Measurements from ENCODE around the gene WIPF3. TPM values are rescaled to one million over a fixed set of nuclear protein-coding genes. Genes with fewer than 3 reads are reported as not detected.

Gene WIPF3
- total and polyA plus RNA-seq, 4 donors: 0.20 to 2.8 (median 0.29) TPM

DNA sequence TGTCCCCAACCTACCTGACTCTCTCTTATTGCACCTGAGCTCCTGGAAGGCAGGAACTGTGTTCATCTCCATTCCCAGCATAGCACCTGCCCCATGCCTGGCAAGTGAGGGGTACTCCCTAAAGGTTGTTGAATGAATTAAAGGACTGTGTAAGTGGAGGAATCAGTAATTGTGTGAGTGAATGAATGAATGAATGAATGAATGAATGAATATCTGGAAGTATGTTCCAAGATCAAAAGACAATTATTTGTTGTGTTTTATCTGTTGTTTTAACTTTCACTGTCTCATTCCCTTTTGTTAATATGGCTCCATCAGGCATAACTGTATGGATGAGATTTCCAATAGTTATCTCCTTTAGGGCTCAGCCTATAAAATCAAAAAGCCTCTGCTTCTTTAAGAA lies 4.0 kb downstream of the WIPF3 start:
- Histone ChIP-seq H3K36me3 (ENCODE audit: control insufficient read depth in 4 of 4, insufficient read depth in 4 of 4, low read length in 4 of 4) (no peaks in the 10 kb centered on the region), H3K4me1 (ENCODE audit: control insufficient read depth in 5 of 5, insufficient read depth in 5 of 5, low read length in 5 of 5) (peaks cover 0 to 11% (median 0%) of the 10 kb centered on the region in 5 donors), H3K9me3 (ENCODE audit: control insufficient read depth in 4 of 4, insufficient read depth in 3 of 4, low read length in 3 of 4) (no peaks in the 10 kb centered on the region), H3K4me3 (no peak overlapping the region), H3K27ac (ENCODE audit: low read depth in 1 of 2, low read length in 1 of 2) (no peak overlapping the region), H3K27me3 (ENCODE audit: control insufficient read depth in 3 of 3, insufficient read depth in 3 of 3, low read length in 2 of 3) (peaks cover 9 to 84% (median 69%) of the 10 kb centered on the region in 3 donors), H3K9ac (ENCODE audit: insufficient read depth in 1 of 2, low read length in 2 of 2) (no peak overlapping the region)
- ATAC-seq (ENCODE audit: insufficient read depth, low FRiP score) (no peak), DNase-seq (no peak)
- TF ChIP-seq, protein P1, sequence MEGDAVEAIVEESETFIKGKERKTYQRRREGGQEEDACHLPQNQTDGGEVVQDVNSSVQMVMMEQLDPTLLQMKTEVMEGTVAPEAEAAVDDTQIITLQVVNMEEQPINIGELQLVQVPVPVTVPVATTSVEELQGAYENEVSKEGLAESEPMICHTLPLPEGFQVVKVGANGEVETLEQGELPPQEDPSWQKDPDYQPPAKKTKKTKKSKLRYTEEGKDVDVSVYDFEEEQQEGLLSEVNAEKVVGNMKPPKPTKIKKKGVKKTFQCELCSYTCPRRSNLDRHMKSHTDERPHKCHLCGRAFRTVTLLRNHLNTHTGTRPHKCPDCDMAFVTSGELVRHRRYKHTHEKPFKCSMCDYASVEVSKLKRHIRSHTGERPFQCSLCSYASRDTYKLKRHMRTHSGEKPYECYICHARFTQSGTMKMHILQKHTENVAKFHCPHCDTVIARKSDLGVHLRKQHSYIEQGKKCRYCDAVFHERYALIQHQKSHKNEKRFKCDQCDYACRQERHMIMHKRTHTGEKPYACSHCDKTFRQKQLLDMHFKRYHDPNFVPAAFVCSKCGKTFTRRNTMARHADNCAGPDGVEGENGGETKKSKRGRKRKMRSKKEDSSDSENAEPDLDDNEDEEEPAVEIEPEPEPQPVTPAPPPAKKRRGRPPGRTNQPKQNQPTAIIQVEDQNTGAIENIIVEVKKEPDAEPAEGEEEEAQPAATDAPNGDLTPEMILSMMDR (IDR thresholded peaks at IDR 0.05; ENCODE audit: control extremely low read depth, extremely low read depth): no peak

DNA sequence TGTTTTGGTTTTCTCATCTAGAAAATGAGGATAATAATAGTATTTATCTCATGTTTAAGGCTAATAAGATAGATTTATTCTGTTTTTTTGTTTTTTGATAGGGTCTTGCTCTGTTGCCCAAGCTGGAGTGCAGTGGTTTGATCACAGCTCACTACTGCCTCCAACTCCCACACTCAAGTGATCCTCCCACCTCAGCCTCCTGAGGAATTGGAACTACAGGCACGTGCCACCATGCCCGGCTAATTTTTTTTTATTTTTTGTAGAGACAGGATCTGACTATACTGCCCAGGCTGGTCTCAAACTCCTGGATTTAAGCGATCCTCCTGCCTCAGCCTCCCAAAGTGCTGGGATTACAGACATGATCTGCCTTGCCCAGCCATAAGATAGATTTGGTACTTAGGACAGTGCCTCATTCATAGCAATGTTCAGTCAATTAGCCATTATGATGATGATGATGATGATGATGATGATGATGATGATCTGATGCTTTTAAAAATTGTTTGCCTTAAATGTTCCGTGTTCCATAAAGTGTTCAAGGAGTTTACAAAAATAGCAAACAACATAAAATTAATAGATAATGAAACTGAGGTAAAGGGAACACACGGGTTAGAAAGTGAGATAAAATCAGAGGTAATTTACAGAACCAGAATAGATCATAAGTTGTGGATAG lies 4.6 kb downstream of the WIPF3 start:
- no peak overlapping the region for H3K4me3 ChIP-seq
- DNase-seq (no peak), ATAC-seq (ENCODE audit: insufficient read depth, low FRiP score) (no peak)
- peaks cover 8 to 83% (median 62%) of the 10 kb centered on the region in 3 donors for H3K27me3 ChIP-seq (ENCODE audit: control insufficient read depth in 3 of 3, insufficient read depth in 3 of 3, low read length in 2 of 3)
- H3K36me3 ChIP-seq (ENCODE audit: control insufficient read depth in 4 of 4, insufficient read depth in 4 of 4, low read length in 4 of 4): no peaks in the 10 kb centered on the region
- no peak overlapping the region for H3K9ac ChIP-seq (ENCODE audit: insufficient read depth in 1 of 2, low read length in 2 of 2)
- H3K27ac ChIP-seq (ENCODE audit: low read depth in 1 of 2, low read length in 1 of 2): no peak overlapping the region
- H3K9me3 ChIP-seq (ENCODE audit: control insufficient read depth in 4 of 4, insufficient read depth in 3 of 4, low read length in 3 of 4): no peaks in the 10 kb centered on the region
- TF ChIP-seq, protein P1 (IDR thresholded peaks at IDR 0.05; ENCODE audit: control extremely low read depth, extremely low read depth): no peak
- WGBS, 2 donors: 77 to 85% methylated on average over 5 of the region's 5 CpGs
- H3K4me1 ChIP-seq (ENCODE audit: control insufficient read depth in 5 of 5, insufficient read depth in 5 of 5, low read length in 5 of 5): peaks cover 0 to 11% (median 0%) of the 10 kb centered on the region in 5 donors

DNA sequence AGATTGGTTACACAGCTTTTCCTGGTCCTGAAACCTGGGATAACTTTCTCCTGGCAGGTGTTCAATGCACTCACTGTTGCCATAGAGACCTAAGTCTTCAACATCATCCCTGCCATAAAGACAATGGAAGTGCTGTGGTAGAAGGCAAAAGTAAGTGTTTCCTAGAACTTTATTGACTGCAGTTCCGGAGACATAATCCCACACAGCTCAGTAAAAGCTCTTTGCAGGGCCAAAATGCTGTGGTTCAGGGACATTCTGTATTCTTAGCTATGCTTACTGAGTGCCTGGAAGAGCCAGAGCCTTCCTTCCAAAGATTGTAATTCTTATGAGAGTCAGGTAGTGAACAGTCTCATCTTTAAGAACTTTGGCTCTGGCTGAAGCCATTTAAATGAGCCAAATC lies 5.3 kb downstream of the WIPF3 start:
- ATAC-seq (ENCODE audit: insufficient read depth, low FRiP score): no peak
- peaks cover 4 to 81% (median 61%) of the 10 kb centered on the region in 3 donors for H3K27me3 ChIP-seq (ENCODE audit: control insufficient read depth in 3 of 3, insufficient read depth in 3 of 3, low read length in 2 of 3)
- 82 to 83% methylated on average over 1 of the region's 1 CpG for WGBS, 2 donors

More for the DNA sequence above, 5.3 kb downstream of the WIPF3 start:
- TF ChIP-seq, protein P1 (IDR thresholded peaks at IDR 0.05; ENCODE audit: control extremely low read depth, extremely low read depth): no peak
- H3K27ac ChIP-seq (ENCODE audit: low read depth in 1 of 2, low read length in 1 of 2): no peak overlapping the region
- H3K36me3 ChIP-seq (ENCODE audit: control insufficient read depth in 4 of 4, insufficient read depth in 4 of 4, low read length in 4 of 4): no peaks in the 10 kb centered on the region
- H3K4me3 ChIP-seq: no peak overlapping the region
- peaks cover 0 to 8% (median 0%) of the 10 kb centered on the region in 5 donors for H3K4me1 ChIP-seq (ENCODE audit: control insufficient read depth in 5 of 5, insufficient read depth in 5 of 5, low read length in 5 of 5)
- no peak for DNase-seq
- no peak overlapping the region for H3K9ac ChIP-seq (ENCODE audit: insufficient read depth in 1 of 2, low read length in 2 of 2)
- no peaks in the 10 kb centered on the region for H3K9me3 ChIP-seq (ENCODE audit: control insufficient read depth in 4 of 4, insufficient read depth in 3 of 4, low read length in 3 of 4)
